ENCODE results near the gene SNPH. TPM values are rescaled to one million over a fixed set of nuclear protein-coding genes. Genes with fewer than 3 reads are reported as not detected.

Gene SNPH
- total RNA-seq, 1 donor = 9.4 TPM

DNA sequence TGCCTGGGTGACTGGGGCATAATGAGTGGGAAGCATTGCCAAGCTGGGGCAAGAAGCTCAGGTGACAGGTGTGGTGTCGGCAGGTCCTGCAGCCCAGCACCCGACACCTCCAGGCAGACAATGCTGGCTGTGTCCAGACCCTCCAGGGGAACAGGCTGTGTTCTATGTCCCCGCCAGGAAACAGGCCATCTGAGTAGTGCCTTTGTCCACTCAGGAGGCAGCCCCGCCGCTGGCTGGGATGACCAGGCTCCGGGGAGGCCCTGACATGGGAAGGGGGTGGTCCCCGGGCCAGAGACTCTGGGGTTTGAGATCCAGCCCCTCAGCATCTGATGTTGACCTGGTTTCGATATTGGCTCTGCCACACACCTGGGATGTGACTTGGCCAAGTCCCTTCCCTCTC, 28.4 kb downstream of the SNPH start:
- peaks cover 24% of the 10 kb centered on the region for H4K20me1 ChIP-seq (ENCODE audit: insufficient read depth, low read length)

DNA sequence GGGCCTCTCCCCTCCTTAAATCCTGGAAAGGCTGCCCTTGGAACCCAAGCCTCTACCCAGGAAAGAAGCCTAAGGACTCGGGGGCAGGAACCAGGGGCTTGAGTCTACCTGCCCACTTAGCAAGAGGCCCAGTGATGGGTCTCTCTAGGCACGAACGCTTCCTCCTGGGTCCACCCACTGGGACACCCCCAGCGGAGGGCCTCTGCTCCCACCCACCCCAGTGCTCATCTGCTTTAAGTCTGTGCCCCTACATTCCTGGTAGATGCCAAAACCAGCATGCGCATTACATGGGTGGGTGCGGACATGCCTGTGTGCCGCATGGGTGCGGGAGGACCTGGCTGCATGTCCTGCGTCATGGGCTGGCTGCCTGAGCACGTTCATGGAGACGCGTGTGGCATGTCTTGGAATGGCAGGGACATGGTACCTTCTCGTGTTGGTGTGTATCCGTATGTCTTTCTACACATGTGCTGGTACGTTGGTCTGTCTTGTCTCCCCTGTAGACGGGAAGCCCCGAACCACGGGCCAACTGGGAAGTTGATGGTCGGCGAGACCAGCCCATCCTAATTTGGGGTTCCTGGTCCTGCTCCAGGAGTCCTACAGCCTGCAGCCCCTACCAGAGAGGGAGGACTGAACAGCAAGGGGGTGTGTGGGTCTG, 29.3 kb downstream of the SNPH start:
- peaks cover 21% of the 10 kb centered on the region for H4K20me1 ChIP-seq (ENCODE audit: insufficient read depth, low read length)
- TF ChIP-seq, protein P1, sequence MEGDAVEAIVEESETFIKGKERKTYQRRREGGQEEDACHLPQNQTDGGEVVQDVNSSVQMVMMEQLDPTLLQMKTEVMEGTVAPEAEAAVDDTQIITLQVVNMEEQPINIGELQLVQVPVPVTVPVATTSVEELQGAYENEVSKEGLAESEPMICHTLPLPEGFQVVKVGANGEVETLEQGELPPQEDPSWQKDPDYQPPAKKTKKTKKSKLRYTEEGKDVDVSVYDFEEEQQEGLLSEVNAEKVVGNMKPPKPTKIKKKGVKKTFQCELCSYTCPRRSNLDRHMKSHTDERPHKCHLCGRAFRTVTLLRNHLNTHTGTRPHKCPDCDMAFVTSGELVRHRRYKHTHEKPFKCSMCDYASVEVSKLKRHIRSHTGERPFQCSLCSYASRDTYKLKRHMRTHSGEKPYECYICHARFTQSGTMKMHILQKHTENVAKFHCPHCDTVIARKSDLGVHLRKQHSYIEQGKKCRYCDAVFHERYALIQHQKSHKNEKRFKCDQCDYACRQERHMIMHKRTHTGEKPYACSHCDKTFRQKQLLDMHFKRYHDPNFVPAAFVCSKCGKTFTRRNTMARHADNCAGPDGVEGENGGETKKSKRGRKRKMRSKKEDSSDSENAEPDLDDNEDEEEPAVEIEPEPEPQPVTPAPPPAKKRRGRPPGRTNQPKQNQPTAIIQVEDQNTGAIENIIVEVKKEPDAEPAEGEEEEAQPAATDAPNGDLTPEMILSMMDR (IDR thresholded peaks at IDR 0.05; ENCODE audit: extremely low read depth, low read depth, low read length) = no peak
- H3K9me3 ChIP-seq (ENCODE audit: low read depth, low read length) = no peaks in the 10 kb centered on the region
- H2AFZ ChIP-seq (ENCODE audit: low read length) = no peak overlapping the region
- H3K4me2 ChIP-seq (ENCODE audit: insufficient read depth, low read length) = no peak overlapping the region
- H3K4me1 ChIP-seq (ENCODE audit: insufficient read depth, low read length) = peaks cover under 1% of the 10 kb centered on the region
- H3K27me3 ChIP-seq (ENCODE audit: insufficient read depth, low read length) = no peaks in the 10 kb centered on the region
- no peak overlapping the region for H3K4me3 ChIP-seq (ENCODE audit: insufficient read depth, low read length)
- no peaks in the 10 kb centered on the region for H3K79me2 ChIP-seq (ENCODE audit: insufficient read depth, low read length)
- DNase-seq (ENCODE audit: insufficient read length, low spot score, missing footprints) = no peak
- H3K36me3 ChIP-seq (ENCODE audit: insufficient read depth, low read length) = no peaks in the 10 kb centered on the region
- H3K27ac ChIP-seq (ENCODE audit: low read depth, low read length) = no peak overlapping the region

More for the DNA sequence above, 28.4 kb downstream of the SNPH start:
- no peak for DNase-seq (ENCODE audit: insufficient read length, low spot score, missing footprints)
- Histone ChIP-seq H3K36me3 (ENCODE audit: insufficient read depth, low read length) (no peaks in the 10 kb centered on the region), H3K79me2 (ENCODE audit: insufficient read depth, low read length) (no peaks in the 10 kb centered on the region), H3K4me1 (ENCODE audit: insufficient read depth, low read length) (no peaks in the 10 kb centered on the region), H3K9me3 (ENCODE audit: low read depth, low read length) (no peaks in the 10 kb centered on the region), H3K4me3 (ENCODE audit: insufficient read depth, low read length) (no peak overlapping the region), H3K27me3 (ENCODE audit: insufficient read depth, low read length) (no peaks in the 10 kb centered on the region), H3K27ac (ENCODE audit: low read depth, low read length) (no peak overlapping the region), H2AFZ (ENCODE audit: low read length) (no peak overlapping the region), H3K4me2 (ENCODE audit: insufficient read depth, low read length) (no peak overlapping the region)
- TF ChIP-seq, protein P1 (IDR thresholded peaks at IDR 0.05; ENCODE audit: extremely low read depth, low read depth, low read length) = no peak

DNA sequence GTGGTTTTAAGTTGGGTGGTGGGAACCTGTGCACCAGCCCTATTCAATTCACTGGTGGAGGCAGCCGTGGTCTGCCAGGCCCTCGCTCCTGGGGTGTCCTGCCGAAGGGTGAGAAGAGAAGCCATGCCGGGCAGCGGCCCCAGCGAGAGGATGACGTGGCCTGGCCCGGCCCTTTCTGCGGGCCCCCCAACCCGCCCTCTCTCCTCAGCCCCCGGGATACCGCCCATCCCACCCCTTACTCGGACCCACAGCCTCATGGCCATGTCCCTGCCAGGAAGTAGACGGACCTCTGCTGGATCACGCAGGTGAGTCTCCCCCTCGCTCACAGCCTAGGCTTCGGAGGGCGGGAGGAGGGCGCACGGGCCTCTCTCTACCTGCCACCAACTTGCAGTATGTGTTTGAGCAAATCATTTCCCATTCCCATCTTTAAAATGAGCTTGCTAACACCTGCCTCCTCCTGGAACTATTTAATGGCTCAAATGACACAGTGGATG, 30.1 kb downstream of the SNPH start:
- Histone ChIP-seq H3K27me3 (ENCODE audit: insufficient read depth, low read length) (no peaks in the 10 kb centered on the region), H4K20me1 (ENCODE audit: insufficient read depth, low read length) (peaks cover 14% of the 10 kb centered on the region), H3K9me3 (ENCODE audit: low read depth, low read length) (no peaks in the 10 kb centered on the region), H3K4me2 (ENCODE audit: insufficient read depth, low read length) (no peak overlapping the region), H3K27ac (ENCODE audit: low read depth, low read length) (no peak overlapping the region), H3K79me2 (ENCODE audit: insufficient read depth, low read length) (no peaks in the 10 kb centered on the region), H3K36me3 (ENCODE audit: insufficient read depth, low read length) (no peaks in the 10 kb centered on the region), H3K4me1 (ENCODE audit: insufficient read depth, low read length) (peaks cover 8% of the 10 kb centered on the region), H2AFZ (ENCODE audit: low read length) (no peak overlapping the region), H3K4me3 (ENCODE audit: insufficient read depth, low read length) (no peak overlapping the region)
- TF ChIP-seq, protein P1 (IDR thresholded peaks at IDR 0.05; ENCODE audit: extremely low read depth, low read depth, low read length) = no peak
- no peak for DNase-seq (ENCODE audit: insufficient read length, low spot score, missing footprints)

DNA sequence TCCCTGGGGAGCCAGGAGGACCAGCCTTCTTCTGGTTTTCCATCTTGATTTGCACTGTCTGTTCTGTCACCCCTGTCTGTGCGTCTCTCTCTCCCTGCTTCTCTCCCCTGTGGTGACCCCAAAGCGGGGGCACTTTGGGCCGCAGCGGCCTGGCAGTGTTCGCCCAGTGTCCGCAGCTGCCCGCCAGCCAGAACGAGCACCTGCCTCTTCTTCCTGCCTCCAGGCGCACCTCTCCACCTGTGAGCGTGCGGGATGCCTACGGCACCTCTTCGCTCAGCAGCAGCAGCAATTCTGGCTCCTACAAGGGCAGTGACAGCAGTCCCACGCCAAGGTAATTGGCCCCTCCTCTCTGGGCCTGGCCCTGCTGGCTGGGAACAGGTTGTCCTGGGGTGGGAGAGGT, 30.8 kb downstream of the SNPH start:
- Histone ChIP-seq H3K27me3 (ENCODE audit: insufficient read depth, low read length) (no peaks in the 10 kb centered on the region), H3K36me3 (ENCODE audit: insufficient read depth, low read length) (no peaks in the 10 kb centered on the region), H3K79me2 (ENCODE audit: insufficient read depth, low read length) (no peaks in the 10 kb centered on the region), H3K4me2 (ENCODE audit: insufficient read depth, low read length) (no peak overlapping the region), H3K9me3 (ENCODE audit: low read depth, low read length) (no peaks in the 10 kb centered on the region), H3K4me1 (ENCODE audit: insufficient read depth, low read length) (peaks cover 8% of the 10 kb centered on the region), H3K27ac (ENCODE audit: low read depth, low read length) (no peak overlapping the region), H3K4me3 (ENCODE audit: insufficient read depth, low read length) (no peak overlapping the region), H2AFZ (ENCODE audit: low read length) (no peak overlapping the region), H4K20me1 (ENCODE audit: insufficient read depth, low read length) (peaks cover 8% of the 10 kb centered on the region)
- DNase-seq (ENCODE audit: insufficient read length, low spot score, missing footprints) = no peak
- TF ChIP-seq, protein P1 (IDR thresholded peaks at IDR 0.05; ENCODE audit: extremely low read depth, low read depth, low read length) = no peak

Data from osteoblast (primary cell).